Stimulated activated CD8-positive, alpha-beta memory T cell treated with anti-CD3 and anti-CD28 coated beads, Interleukin-15, amount 100 ng/mL, for 24 hours (primary cell): Measurements from ENCODE around the gene SLC6A19.

Source experiments
- DNase-seq: peaks from one replicate; pipeline ENCODE4 v3.0.0-alpha.2; 2020; ENCODE audit warnings: low read depth

SLC6A19 gene

DNA sequence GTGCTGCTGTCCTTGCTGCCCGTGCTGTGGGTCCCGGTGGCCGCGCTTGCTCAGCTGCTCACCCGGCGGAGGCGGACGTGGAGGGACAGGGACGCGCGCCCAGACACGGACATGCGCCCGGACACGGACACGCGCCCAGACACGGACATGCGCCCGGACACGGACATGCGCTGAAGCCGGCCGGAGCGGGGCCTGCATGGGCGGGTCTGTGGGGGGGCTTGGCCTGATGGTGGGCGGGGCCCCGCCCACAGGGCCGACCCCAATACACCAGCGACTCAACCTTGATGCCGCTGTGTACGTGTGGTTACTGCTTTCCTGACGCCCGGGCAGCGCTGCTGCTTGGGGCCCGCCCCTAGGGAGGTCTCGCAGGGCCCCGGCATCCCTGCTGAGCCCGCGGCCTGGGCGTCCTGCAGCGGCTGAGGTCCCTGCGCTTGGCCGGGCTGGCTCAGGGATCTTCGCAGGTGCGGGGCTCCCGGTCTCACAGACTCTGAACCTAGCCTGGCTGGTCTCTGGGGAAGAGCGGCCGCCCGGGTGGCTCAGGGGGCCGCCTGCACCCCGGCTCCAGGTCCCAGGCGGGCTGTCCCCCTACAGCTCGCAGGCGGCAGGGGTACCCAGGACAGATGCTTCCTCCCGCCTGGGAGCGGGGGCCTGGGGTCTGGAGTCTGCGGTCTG lies 44.6 kb downstream of the SLC6A19 start:
- no peak for DNase-seq

DNA sequence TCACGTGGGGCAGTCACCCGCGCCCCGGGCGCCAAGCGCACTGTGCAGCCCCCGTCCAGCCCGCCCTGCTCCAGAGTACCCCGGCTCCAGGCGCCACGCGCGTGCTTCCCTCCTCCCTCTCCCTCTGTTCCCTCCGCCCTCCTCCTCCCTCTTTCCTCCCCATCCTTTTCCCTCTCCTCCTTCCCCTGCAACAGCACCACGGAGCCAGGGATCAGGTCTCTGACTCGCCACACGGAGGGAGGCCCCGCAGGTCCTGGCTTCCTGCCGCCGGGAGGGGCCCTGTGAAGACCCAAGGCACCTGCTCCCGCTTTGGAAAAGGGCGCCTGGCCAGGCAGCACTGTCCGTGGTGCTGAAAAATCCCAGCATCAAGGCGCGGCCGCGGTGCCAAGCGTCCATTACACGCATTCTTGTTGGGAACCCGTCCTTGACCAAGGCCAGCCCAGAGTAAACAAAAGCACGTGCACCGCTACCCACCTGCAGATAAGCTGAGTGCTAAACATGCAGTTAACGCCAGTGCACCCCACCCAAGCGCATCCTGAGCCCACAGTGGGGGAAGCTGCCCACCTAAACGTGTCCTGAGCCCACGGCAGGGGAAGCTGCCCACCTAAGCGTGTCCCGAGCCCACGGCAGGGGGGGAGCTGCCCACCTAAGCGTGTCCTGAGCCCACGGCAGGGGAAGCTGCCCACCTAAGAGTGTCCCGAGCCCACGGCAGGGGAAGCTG lies 45.5 kb downstream of the SLC6A19 start:
- DNase-seq = no peak

DNA sequence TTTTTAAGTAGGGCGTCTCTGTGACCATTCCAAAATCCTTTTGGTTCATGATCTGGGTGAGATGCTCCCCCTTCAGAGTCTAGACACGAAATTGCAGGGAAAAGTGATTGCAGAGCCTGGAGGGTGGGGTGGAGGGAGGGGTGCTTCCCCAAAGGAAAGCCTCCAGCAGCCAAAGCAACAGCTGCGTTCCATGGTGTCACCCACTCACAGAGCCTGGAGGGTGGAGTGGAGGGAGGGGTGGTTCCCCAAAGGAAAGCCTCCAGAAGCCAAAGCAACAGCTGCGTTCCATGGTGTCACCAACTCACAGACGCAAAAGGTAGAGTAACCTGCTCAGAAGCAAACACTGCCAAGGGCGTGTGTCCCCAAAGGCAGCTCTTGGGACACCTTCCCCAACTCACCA lies 46.4 kb downstream of the SLC6A19 start:
- no peak for DNase-seq

- no peak for DNase-seq
Measured at GRCh38 chr5:1249366-1250280, 48.2 kb downstream of the SLC6A19 start.

GRCh38 chr5:1251678-1252580 lies 50.5 kb downstream of the SLC6A19 start:
- no peak for DNase-seq

- DNase-seq = no peak
Measured at GRCh38 chr5:1252681-1253080, 51.3 kb downstream of the SLC6A19 start.

DNA sequence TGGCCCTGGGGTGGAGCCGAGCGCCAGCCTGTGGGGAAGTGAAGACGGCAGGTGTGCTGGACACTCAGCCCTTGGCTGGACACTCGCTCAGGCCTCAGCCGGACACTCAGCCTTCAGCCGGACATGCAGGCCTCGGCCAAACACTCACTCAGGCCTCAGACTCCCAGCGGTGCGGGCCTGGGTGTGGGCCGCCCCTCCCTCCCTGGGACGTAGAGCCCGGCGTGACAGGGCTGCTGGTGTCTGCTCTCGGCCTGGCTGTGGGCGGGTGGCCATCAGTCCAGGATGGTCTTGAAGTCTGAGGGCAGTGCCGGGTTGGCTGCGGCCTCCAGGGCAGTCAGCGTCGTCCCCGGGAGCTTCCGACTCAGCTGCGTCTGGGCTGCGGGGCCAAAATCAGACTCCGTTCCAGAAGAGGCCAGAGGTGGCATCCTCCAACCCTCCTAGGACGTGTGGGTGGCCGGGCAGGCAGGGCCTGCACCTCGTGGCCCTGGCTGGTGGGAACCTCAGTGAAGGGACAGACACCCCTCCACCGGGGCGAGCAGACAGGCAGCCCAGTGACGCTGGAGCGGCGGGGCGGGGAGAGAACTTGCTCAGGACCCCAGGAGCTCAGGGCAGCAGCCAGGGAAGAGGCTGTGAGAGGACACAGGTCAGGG lies 52.2 kb downstream of the SLC6A19 start:
- DNase-seq = no peak

DNA sequence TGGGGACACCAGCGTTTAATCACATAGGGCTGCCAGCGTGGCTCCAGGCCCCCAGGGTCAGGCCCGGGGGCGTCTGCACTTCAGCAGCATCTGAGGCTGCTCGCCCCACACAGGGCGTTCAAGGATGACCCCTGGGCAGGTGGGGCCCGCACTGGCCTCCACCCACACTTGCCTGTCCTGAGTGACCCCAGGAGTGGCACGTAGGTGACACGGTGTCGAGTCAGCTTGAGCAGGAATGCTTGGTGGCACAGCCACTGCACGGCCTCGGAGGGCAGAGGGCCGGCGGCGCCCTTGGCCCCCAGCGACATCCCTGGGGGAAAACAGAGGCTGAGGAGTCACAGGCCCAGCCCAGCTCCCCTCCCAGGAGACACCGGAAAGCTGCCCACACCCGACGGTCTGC lies 52.8 kb downstream of the SLC6A19 start:
- DNase-seq = no peak

DNA sequence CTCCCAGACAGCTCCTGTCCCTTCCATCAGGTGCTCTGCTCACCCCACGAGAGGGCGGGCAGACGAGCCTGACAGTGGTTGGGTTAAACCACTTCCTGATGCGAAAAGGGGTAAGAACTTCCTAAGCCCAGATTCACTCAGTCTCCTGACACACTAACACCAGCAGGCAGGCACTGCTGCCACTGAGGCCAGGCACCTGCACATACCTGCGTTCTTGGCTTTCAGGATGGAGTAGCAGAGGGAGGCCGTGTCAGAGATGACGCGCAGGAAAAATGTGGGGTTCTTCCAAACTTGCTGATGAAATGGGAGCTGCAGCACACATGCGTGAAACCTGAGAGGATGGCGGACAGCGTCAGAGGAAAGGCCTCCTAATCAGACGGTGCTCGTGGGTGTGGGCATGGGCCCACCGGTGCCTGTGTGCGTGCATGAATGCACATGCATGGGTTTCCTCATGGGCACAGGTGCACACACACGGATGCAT lies 53.7 kb downstream of the SLC6A19 start:
- no peak for DNase-seq

GRCh38 chr5:1256776-1257175 lies 55.4 kb downstream of the SLC6A19 start:
- DNase-seq = no peak

DNA sequence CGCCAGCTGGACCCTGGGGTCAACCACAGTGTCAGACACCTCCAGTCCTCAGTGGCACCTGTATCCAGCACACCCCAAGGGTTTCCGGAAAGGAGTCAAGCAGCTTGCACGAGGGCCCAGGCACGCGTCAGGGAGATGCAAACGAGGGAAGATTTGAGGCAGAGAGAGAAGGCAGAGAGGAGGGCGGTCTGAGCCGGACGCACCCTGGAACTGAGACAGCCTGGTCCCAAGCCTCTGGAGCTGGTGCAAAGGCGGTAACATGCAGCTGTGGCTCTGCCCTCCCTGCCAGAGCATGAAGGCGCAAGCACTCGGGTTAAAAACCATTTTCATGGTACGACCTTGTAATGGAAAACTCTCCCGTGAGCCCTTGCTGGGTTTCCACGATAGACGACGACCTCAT lies 56.0 kb downstream of the SLC6A19 start:
- no peak for DNase-seq

DNA sequence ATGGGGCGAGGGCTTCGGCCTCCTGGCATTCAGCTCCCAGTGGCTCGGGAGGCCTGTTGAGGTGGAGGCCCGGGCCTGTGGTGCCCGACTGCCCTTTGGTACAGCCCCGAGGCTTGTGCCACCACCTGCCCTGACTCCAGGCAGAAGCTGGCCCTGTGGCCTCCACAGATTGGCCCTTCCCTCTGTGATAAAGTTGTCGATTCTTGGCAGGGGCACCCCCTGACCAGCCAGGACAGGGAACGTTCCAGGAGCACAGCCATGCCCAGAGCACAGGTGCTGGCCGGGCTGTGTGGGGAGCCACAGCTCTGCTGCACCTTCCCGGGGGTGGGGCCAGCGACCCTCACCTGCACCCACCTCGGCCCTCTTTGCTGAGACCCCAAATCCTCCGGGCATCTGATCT lies 56.4 kb downstream of the SLC6A19 start:
- no peak for DNase-seq

- no peak for DNase-seq
Measured at GRCh38 chr5:1259806-1260480, 58.5 kb downstream of the SLC6A19 start.

- no peak for DNase-seq
Measured at GRCh38 chr5:1261643-1262042, 60.2 kb downstream of the SLC6A19 start.

GRCh38 chr5:1262381-1262780 lies 61.0 kb downstream of the SLC6A19 start:
- no peak for DNase-seq

- no peak for DNase-seq
Measured at GRCh38 chr5:1264211-1264610, 62.8 kb downstream of the SLC6A19 start.

- no peak for DNase-seq
Measured at GRCh38 chr5:1265026-1265425, 63.6 kb downstream of the SLC6A19 start.

DNA sequence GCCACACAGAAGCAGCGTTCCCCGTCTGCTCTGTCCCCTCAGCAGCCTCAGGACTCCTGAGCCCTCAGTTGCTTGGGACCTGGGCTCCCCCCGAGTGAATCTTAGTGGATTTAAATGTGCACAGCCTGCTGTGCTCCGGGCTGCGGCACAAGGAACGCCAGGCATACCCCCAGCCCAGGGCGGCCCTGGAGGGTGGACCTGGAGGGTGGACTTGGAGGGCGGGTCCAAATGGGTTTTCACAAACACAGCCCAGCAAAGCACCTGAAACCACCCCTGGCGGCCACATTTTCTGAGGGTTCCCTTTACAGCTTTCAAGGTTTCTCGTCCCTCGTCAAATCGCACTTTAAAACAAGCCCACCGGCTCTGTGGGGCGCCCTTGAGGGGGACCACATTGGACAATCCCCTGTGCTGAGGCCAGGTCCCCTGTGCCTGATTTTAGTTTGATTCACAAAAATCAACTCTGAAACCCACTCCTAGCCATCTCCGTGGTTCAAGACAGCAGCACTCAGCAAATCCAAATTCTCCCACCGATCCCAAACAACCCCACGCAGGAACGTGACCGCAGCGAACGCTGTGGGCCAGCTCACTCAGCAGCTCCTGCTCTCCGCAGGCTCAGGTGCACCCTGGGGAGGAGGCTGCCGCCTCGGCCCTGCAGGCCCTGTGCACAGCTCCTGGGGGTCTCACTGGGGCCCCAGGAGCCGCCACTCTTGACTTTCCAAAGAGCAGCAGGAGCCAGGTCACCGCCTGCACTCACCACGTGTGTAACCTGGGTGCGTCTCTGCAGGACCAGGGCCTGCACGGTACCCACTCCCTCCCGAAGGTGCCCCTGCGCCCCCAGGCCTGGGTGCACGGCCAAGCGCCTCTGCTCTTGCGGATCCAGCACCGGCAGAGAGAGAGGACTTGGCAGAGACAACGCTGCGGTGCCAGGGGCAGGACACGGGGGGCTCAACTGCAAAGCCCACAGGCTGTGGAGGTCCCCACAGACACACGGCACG lies 64.4 kb downstream of the SLC6A19 start:
- no peak for DNase-seq

DNA sequence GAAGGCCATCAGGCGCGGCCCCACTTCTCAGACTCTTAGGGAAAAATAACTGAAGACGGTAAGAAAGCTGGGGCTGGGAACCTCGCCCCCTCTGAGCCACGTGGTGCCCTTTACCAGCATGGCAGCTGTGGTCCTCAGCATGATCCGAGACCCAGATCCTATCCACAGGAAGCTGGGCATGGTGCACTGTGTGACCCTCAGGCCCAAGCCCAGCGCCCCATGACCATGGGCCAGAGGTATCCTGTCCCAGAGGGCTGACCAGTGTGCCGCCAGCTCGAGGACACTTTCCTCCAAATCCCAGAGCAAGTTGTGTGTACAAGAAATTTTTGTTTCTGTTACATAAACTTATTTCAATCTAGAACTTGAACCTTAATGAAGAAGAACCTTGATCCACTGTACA lies 65.4 kb downstream of the SLC6A19 start:
- DNase-seq = no peak
